SK-N-SH (cell line): ENCODE results near the gene PRLR.

Experiments used
- EP300 ChIP-seq, 2 experiments: IDR thresholded peaks; 2 replicates each; pipeline versions ENCODE4 v1.4.0 to v1.6.1; 2012; ENCODE audit warnings: borderline replicate concordance in 1 of 2, low read depth in 1 of 2, low read length in 1 of 2
- MXI1 ChIP-seq: IDR thresholded peaks from 2 replicates; pipeline ENCODE4 v1.6.1; 2012; ENCODE audit warnings: mild to moderate bottlenecking, low read depth, low read length, improper control_type of control experiment
- TF ChIP-seq, protein P1 (sequence below): fragments of 200-600 bp; sonication (generic); IDR thresholded peaks from 2 replicates; pipeline ENCODE4 v1.6.1; 2017; ENCODE audit warnings: antibody characterized with exemption, mild to moderate bottlenecking, moderate library complexity
- TF ChIP-seq, protein P2 (sequence below): IDR thresholded peaks from 2 replicates; pipeline ENCODE4 v1.4.0; 2012; ENCODE audit warnings: low read depth, borderline replicate concordance
- TF ChIP-seq, protein P3 (sequence below): IDR thresholded peaks from 2 replicates; pipeline ENCODE4 v1.4.0; 2012; ENCODE audit warnings: low read depth

DNA sequence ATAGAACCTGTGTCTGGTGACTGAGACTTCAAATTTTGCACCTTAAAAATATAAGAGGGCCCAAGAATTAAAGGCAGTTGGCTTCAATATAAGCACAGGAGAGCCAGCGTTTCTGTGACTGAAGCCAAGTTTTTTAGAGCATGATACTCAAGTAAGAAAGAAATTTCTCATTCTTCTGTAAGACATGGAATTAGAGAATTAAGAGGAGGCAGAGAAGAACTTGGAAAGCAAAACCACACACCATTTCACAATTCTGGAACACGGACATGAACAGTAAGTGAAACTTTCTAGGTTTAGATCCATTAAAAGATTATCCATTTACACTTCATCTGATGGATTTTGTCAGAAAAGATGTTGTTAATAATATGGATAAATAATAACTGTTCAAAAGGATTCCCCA, 173.6 kb downstream of the PRLR start:
- TF ChIP-seq MXI1 (no peak), EP300 (IDR thresholded peaks at IDR 0.05; ENCODE audit: borderline replicate concordance in 1 of 2, low read depth in 1 of 2, low read length in 1 of 2) (no peak)
- TF ChIP-seq, protein P1, sequence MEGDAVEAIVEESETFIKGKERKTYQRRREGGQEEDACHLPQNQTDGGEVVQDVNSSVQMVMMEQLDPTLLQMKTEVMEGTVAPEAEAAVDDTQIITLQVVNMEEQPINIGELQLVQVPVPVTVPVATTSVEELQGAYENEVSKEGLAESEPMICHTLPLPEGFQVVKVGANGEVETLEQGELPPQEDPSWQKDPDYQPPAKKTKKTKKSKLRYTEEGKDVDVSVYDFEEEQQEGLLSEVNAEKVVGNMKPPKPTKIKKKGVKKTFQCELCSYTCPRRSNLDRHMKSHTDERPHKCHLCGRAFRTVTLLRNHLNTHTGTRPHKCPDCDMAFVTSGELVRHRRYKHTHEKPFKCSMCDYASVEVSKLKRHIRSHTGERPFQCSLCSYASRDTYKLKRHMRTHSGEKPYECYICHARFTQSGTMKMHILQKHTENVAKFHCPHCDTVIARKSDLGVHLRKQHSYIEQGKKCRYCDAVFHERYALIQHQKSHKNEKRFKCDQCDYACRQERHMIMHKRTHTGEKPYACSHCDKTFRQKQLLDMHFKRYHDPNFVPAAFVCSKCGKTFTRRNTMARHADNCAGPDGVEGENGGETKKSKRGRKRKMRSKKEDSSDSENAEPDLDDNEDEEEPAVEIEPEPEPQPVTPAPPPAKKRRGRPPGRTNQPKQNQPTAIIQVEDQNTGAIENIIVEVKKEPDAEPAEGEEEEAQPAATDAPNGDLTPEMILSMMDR: no peak
- TF ChIP-seq, protein P2, sequence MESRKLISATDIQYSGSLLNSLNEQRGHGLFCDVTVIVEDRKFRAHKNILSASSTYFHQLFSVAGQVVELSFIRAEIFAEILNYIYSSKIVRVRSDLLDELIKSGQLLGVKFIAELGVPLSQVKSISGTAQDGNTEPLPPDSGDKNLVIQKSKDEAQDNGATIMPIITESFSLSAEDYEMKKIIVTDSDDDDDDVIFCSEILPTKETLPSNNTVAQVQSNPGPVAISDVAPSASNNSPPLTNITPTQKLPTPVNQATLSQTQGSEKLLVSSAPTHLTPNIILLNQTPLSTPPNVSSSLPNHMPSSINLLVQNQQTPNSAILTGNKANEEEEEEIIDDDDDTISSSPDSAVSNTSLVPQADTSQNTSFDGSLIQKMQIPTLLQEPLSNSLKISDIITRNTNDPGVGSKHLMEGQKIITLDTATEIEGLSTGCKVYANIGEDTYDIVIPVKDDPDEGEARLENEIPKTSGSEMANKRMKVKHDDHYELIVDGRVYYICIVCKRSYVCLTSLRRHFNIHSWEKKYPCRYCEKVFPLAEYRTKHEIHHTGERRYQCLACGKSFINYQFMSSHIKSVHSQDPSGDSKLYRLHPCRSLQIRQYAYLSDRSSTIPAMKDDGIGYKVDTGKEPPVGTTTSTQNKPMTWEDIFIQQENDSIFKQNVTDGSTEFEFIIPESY: no peak
- TF ChIP-seq, protein P3, sequence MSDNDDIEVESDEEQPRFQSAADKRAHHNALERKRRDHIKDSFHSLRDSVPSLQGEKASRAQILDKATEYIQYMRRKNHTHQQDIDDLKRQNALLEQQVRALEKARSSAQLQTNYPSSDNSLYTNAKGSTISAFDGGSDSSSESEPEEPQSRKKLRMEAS: no peak
